Left ventricle myocardium inferior (tissue), 1 donor: ENCODE measurements around the gene DNALI1. TPM values are rescaled to one million over a fixed set of nuclear protein-coding genes. Genes with fewer than 3 reads are reported as not detected.
"Not testable (repeated sequence)": the region's sequence is repeated elsewhere in the genome, so short reads cannot be mapped to it uniquely, and the experiment has no call there.

Experiments
- DNase-seq: peaks from one replicate; pipeline ENCODE4 v3.0.0-alpha.2; 2020
- H3K27ac ChIP-seq: fragments of 200-600 bp; replicated peaks from 2 replicates; pipeline ENCODE4 v1.8.0; 2021
- H3K27me3 ChIP-seq: fragments of 200-600 bp; 2 replicates; pipeline ENCODE4 v1.8.0; 2021; ENCODE audit warnings: low read depth
- H3K36me3 ChIP-seq: fragments of 200-600 bp; 2 replicates; pipeline ENCODE4 v1.8.0; 2021
- H3K4me1 ChIP-seq: fragments of 200-600 bp; 2 replicates; pipeline ENCODE4 v1.8.0; 2021
- H3K4me3 ChIP-seq: fragments of 200-600 bp; 2 replicates; pipeline ENCODE4 v1.8.0; 2021; ENCODE audit warnings: mild to moderate bottlenecking, moderate library complexity
- H3K9me3 ChIP-seq: fragments of 200-600 bp; replicated peaks from 2 replicates; pipeline ENCODE4 v1.8.0; 2021
- CTCF ChIP-seq: fragments of 200-600 bp; IDR thresholded peaks from 2 replicates; pipeline ENCODE4 v1.8.0; 2021; ENCODE audit warnings: antibody characterized with exemption, mild to moderate bottlenecking, borderline replicate concordance
- intact Hi-C: fragments of 100-400 bp; cut with micrococcal nuclease; formaldehyde crosslinking; loops from one replicate; pipeline ENCODE4 v1.11.0; 2022
- total RNA-seq: library from RNA; stranded (reverse); fragmentation: NEBNext Ultra II Directional; extraction: Animal tissue kit (Norgen Biotek cat#: 25700); gene quantifications from one replicate; pipeline ENCODE4 v1.2.1, GENCODE V29; 2021
- donor health status: DM: no; HTN: yes; CAD: no; lungs with severe emphysema.

Gene DNALI1
- total RNA-seq, 1 donor from 2014 or later: 6.9 TPM

- intact Hi-C loops: no loop called here
- peaks cover 27% of the 10 kb centered on the region for H3K4me1 ChIP-seq
- no peak for DNase-seq
- TF ChIP-seq CTCF: no peak
- H3K9me3 ChIP-seq: no peaks in the 10 kb centered on the region
- H3K27ac ChIP-seq: no peak overlapping the region
- no peak overlapping the region for H3K4me3 ChIP-seq
- peaks cover 7% of the 10 kb centered on the region for H3K36me3 ChIP-seq
- no peaks in the 10 kb centered on the region for H3K27me3 ChIP-seq
These were observed 39.2 kb upstream of the DNALI1 start for GRCh38 chr1:37517569-37517968.

- H3K4me3 ChIP-seq, intact Hi-C loops, DNase-seq, H3K9me3 ChIP-seq, H3K36me3 ChIP-seq, H3K27ac ChIP-seq, H3K27me3 ChIP-seq: not testable (repeated sequence)
- H3K4me1 ChIP-seq: peaks cover 20% of the 10 kb centered on the region
These were observed 38.5 kb upstream of the DNALI1 start for GRCh38 chr1:37518241-37518640.

- peaks cover 13% of the 10 kb centered on the region for H3K4me1 ChIP-seq
- H3K27me3 ChIP-seq, intact Hi-C loops, H3K36me3 ChIP-seq, H3K4me3 ChIP-seq, H3K27ac ChIP-seq, H3K9me3 ChIP-seq, DNase-seq: not testable (repeated sequence)
These were observed 37.8 kb upstream of the DNALI1 start for GRCh38 chr1:37518929-37519328.

DNA sequence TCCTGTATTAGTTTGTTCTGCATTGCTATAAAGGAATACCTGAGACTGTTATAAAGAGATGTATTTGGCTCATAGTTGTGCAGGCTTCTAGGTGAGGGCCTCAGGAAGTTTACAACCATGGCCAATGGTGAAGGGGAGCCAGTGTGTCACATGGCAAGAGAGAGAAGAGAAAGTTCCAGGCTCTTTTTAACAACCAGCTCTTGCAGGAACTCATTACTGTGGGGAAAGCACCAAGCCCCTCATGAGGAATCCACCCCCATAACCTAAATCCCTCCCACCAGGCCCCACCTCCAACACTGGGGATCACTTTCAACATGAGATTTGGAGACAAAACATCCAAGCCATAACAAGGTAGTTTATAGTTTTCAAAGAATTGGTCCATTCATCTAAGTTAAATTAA is 37.1 kb upstream of the DNALI1 start:
- Histone ChIP-seq H3K4me1 (peaks cover 7% of the 10 kb centered on the region), H3K36me3 (no peaks in the 10 kb centered on the region), H3K4me3 (no peak overlapping the region), H3K9me3 (no peaks in the 10 kb centered on the region), H3K27ac (no peak overlapping the region), H3K27me3 (no peaks in the 10 kb centered on the region)
- no peak for TF ChIP-seq CTCF
- intact Hi-C loops: no loop called here
- DNase-seq: no peak

GRCh38 chr1:37529888-37530287 is 26.9 kb upstream of the DNALI1 start:
- peaks cover 16% of the 10 kb centered on the region for H3K4me1 ChIP-seq
- H3K27me3 ChIP-seq, H3K27ac ChIP-seq, H3K36me3 ChIP-seq, H3K9me3 ChIP-seq, DNase-seq, intact Hi-C loops, H3K4me3 ChIP-seq: not testable (repeated sequence)

DNA sequence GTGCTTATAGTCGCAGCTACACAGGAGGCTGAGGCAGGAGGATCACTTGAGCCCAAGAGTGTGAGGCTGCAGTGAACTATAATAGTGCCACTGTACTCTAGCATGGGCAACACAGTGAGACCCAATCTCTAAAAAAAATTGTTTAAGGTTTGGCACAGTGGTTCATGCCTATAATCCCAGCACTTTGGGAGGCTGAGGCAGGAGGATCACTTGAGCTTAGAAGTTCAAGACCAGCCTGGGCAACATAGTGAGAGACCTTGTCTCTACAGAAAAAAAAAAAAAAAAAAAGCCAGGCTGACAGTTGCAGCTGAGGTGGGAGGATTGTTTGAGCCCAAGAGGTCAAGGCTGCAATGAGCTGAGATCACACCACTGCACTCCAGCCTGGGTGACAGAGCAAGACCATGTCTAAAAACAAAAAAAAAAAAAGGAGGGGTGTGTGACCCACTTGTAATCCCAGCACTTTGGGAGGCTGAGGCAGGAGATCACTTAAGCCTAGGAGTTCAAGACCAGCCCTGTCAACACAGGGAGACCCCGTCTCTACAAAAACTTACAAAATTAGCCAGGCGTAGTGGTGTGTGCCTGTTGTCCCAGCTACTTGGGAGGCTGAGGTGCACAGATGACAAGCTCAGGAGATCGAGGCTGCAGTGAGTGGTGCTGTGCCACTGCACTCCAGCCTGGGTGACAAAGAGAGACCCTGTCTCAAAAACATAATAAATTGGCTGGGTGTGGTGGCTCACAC is 24.2 kb upstream of the DNALI1 start:
- H3K36me3 ChIP-seq: peaks cover 24% of the 10 kb centered on the region
- H3K27me3 ChIP-seq, DNase-seq, H3K27ac ChIP-seq, intact Hi-C loops, H3K9me3 ChIP-seq, H3K4me3 ChIP-seq: not testable (repeated sequence)
- H3K4me1 ChIP-seq: peaks cover 17% of the 10 kb centered on the region

DNA sequence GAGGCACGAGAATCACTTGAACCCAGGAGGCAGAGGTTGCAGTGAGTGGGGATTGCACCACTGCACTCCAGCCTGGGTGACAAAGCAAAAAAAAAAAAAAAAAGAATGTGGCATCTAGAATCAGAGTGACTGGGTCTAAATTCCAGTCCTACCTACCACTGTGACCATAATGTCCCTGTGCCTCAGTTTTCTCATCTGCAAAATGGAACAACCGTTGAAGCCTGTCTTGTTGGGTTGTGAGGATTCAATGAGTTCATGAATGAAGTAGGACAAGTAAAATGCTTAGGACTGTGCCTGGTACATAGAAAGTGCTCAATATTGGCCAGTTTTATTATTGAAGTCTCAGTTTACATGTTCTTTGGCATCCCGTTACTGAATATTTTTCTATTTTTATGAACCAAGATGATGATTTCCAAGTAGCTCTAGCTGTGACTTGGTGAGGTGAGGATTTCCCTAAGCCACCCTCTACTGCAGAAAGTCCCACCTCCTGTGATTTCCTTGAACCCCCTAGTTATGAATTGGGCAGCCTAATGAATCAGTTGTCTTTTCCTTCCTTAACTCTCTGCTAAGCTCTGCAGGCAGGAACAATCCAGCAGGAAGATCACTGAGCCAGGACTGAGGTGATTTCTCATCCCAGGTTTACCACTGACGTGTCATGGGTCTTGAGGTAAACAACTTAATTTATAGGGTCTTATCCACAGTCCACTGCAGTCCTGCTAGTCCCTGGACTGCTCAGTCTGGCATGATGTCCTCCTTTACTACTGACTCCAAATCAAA is 23.2 kb upstream of the DNALI1 start:
- Histone ChIP-seq H3K4me1 (peaks cover 17% of the 10 kb centered on the region), H3K9me3 (no peaks in the 10 kb centered on the region), H3K4me3 (no peak overlapping the region), H3K36me3 (peaks cover 33% of the 10 kb centered on the region), H3K27ac (peak overlapping the region; percentile 66), H3K27me3 (no peaks in the 10 kb centered on the region)
- no peak for DNase-seq
- intact Hi-C loops: no loop called here
- no peak for TF ChIP-seq CTCF
